ENCODE results near the gene LRRN2. TPM values are rescaled to one million over a fixed set of nuclear protein-coding genes. Genes with fewer than 3 reads are reported as not detected.

Gene LRRN2
- total RNA-seq, 2 donors from 2014 or later = 0.33 to 1.6 TPM

- intact Hi-C loops (cut with DNase I) = no loop called here
- H3K9me3 ChIP-seq = no peaks in the 10 kb centered on the region
- no peaks in the 10 kb centered on the region for H3K27me3 ChIP-seq
- no peak for DNase-seq
- H3K4me1 ChIP-seq = peaks cover 15% of the 10 kb centered on the region
- ATAC-seq = no peak
- TF ChIP-seq CTCF (IDR thresholded peaks at IDR 0.05) (no peak), POLR2A (IDR thresholded peaks at IDR 0.05) (no peak)
- no peak overlapping the region for H3K27ac ChIP-seq
- WGBS, 2 donors = 76 to 87% methylated on average over 2 of the region's 2 CpGs
- no peak overlapping the region for H3K4me3 ChIP-seq
- no peaks in the 10 kb centered on the region for H3K36me3 ChIP-seq (replicated peaks in 1 of 2; ENCODE audit: insufficient read depth in 1 of 2, low read depth in 2 of 2)
Observed at GRCh38 chr1:204688007-204688406, 2.5 kb upstream of the LRRN2 start.

- TF ChIP-seq CTCF (IDR thresholded peaks at IDR 0.05) (no peak), POLR2A (IDR thresholded peaks at IDR 0.05) (no peak)
- ATAC-seq (peak; percentile 28), DNase-seq (peak in 2 of 4 donors; percentile 16 to 31)
- WGBS, 2 donors = 2 to 7% methylated on average over 6 to 41 of the region's 42 CpGs
- intact Hi-C loops (cut with DNase I) = no loop called here
- no peak overlapping the region for H3K27ac ChIP-seq
- no peaks in the 10 kb centered on the region for H3K9me3 ChIP-seq
- no peaks in the 10 kb centered on the region for H3K36me3 ChIP-seq (replicated peaks in 1 of 2; ENCODE audit: insufficient read depth in 1 of 2, low read depth in 2 of 2)
- peaks cover 15% of the 10 kb centered on the region for H3K4me1 ChIP-seq
- no peaks in the 10 kb centered on the region for H3K27me3 ChIP-seq
- peak overlapping the region in 1 of 2 donors; percentile 5 for H3K4me3 ChIP-seq
Observed at GRCh38 chr1:204684571-204685235, 835 bp downstream of the LRRN2 start.

GRCh38 chr1:204684206-204684570 lies 1.4 kb downstream of the LRRN2 start:
- H3K4me3 ChIP-seq = no peak overlapping the region
- ATAC-seq = no peak

GRCh38 chr1:204683284-204684205 lies 2.0 kb downstream of the LRRN2 start:
- DNase-seq = no peak
- WGBS, 2 donors = 74 to 88% methylated on average over 6 to 10 of the region's 10 CpGs
- no peak for ATAC-seq
- Histone ChIP-seq H3K27me3 (no peaks in the 10 kb centered on the region), H3K9me3 (no peaks in the 10 kb centered on the region), H3K4me3 (no peak overlapping the region), H3K36me3 (replicated peaks in 1 of 2; ENCODE audit: insufficient read depth in 1 of 2, low read depth in 2 of 2) (no peaks in the 10 kb centered on the region), H3K27ac (no peak overlapping the region), H3K4me1 (peaks cover 15% of the 10 kb centered on the region)
- intact Hi-C loops (cut with DNase I) = no loop called here
- TF ChIP-seq POLR2A (IDR thresholded peaks at IDR 0.05) = no peak
- TF ChIP-seq CTCF (IDR thresholded peaks at IDR 0.05) = no peak

More at GRCh38 chr1:204684206-204684570, 1.4 kb downstream of the LRRN2 start:
- intact Hi-C loops (cut with DNase I) = no loop called here
- TF ChIP-seq CTCF (IDR thresholded peaks at IDR 0.05) (no peak), POLR2A (IDR thresholded peaks at IDR 0.05) (no peak)
- no peaks in the 10 kb centered on the region for H3K27me3 ChIP-seq
- no peaks in the 10 kb centered on the region for H3K9me3 ChIP-seq
- no peak for DNase-seq
- H3K36me3 ChIP-seq (replicated peaks in 1 of 2; ENCODE audit: insufficient read depth in 1 of 2, low read depth in 2 of 2) = no peaks in the 10 kb centered on the region
- no peak overlapping the region for H3K27ac ChIP-seq
- 35% methylated on average over 14 of the region's 14 CpGs; no CpG with 5 or more reads in 1 of the 2 donors for WGBS, 2 donors
- H3K4me1 ChIP-seq = peaks cover 15% of the 10 kb centered on the region

Data from body of pancreas (tissue), 4 donors.